K562 (cell line): ENCODE measurements around the gene MED15. TPM values are rescaled to one million over a fixed set of nuclear protein-coding genes. Genes with fewer than 3 reads are reported as not detected.

ENCODE experiments used
- BHLHE40 ChIP-seq: IDR thresholded peaks from 2 replicates; pipeline ENCODE4 v1.6.1; 2011; ENCODE audit warnings: low read length, improper control_type of control experiment
- CC2D1A ChIP-seq: fragments of 450-650 bp; IDR thresholded peaks from 2 replicates; pipeline ENCODE4 v1.6.1; 2017; ENCODE audit warnings: mild to moderate bottlenecking
- CREB3 ChIP-seq: fragments of 450-650 bp; conservative IDR thresholded peaks from 2 replicates; pipeline ENCODE4 v1.6.1; 2016; ENCODE audit warnings: missing genetic modification characterization, low read depth, mild to moderate bottlenecking, missing compliant biosample characterization, moderate library complexity
- EGR1 ChIP-seq: fragments of 450-650 bp; conservative IDR thresholded peaks from 2 replicates; pipeline ENCODE4 v1.6.1; 2017; ENCODE audit warnings: mild to moderate bottlenecking
- ESRRA ChIP-seq: fragments of 450-650 bp; IDR thresholded peaks from 2 replicates; pipeline ENCODE4 v1.6.1; 2014; ENCODE audit warnings: low read depth, mild to moderate bottlenecking, moderate library complexity, borderline replicate concordance
- ESRRB ChIP-seq: fragments of 250-450 bp; sonication (Bioruptor Pico); IDR thresholded peaks from 2 replicates; pipeline ENCODE4 v1.5.0; 2020; ENCODE audit warnings: mild to moderate bottlenecking, moderate library complexity, borderline replicate concordance
- ETV1 ChIP-seq: fragments of 450-650 bp; conservative IDR thresholded peaks from 2 replicates; pipeline ENCODE4 v1.6.1; 2016; ENCODE audit warnings: missing genetic modification characterization, control low read depth, low read depth, missing compliant biosample characterization
- EZH2 ChIP-seq: IDR thresholded peaks from 2 replicates; pipeline ENCODE4 v1.6.1; 2012; ENCODE audit warnings: low read depth, mild to moderate bottlenecking, inconsistent platforms, low read length, borderline replicate concordance
- FOXP1 ChIP-seq: sonication (generic); formaldehyde crosslinking; IDR thresholded peaks from 2 replicates; pipeline ENCODE4 v1.8.0; 2022; ENCODE audit warnings: mild to moderate bottlenecking, missing genetic modification reagents
- JUND ChIP-seq, 2 experiments: IDR thresholded peaks; 2 replicates in 1 of 2; 3 replicates in 1 of 2; pipeline ENCODE4 v1.6.1; 2011; ENCODE audit warnings: borderline replicate concordance in 2 of 2, low read depth in 2 of 2, low read length in 2 of 2, improper control_type of control experiment in 1 of 2, missing biosample characterization in 1 of 2, missing genetic modification characterization in 1 of 2, missing genetic modification reagents in 1 of 2
- NFIC ChIP-seq: fragments of 450-650 bp; IDR thresholded peaks from 2 replicates; pipeline ENCODE4 v1.6.1; 2017; ENCODE audit warnings: mild to moderate bottlenecking, inconsistent platforms
- NR4A1 ChIP-seq, 2 experiments: fragments of 250-450 bp in 1 of 2; fragments of 450-650 bp in 1 of 2; sonication (Bioruptor Pico) in 1 of 2; IDR thresholded peaks; 2 replicates each; pipeline versions ENCODE4 v1.4.0 to v1.6.1; 2016 to 2020; ENCODE audit warnings: mild to moderate bottlenecking in 2 of 2, missing compliant biosample characterization in 1 of 2, missing genetic modification characterization in 1 of 2, moderate library complexity in 1 of 2
- PHF21A ChIP-seq: fragments of 450-650 bp; IDR thresholded peaks from 2 replicates; pipeline ENCODE4 v1.6.1; 2017; ENCODE audit warnings: low read depth, borderline replicate concordance
- PRDM10 ChIP-seq: fragments of 450-650 bp; IDR thresholded peaks from 2 replicates; pipeline ENCODE4 v1.6.1; 2018; ENCODE audit not compliant: partially characterized antibody
- SRSF7 ChIP-seq: fragments of 200-400 bp; formaldehyde crosslinking; optimal IDR thresholded peaks from 2 replicates; pipeline ENCODE3; 2017; ENCODE audit warnings: mild to moderate bottlenecking, low read depth, low read length
- STAG1 ChIP-seq: sonication (generic); formaldehyde crosslinking; IDR thresholded peaks from 2 replicates; pipeline ENCODE4 v1.5.0; 2020; ENCODE audit warnings: missing genetic modification reagents, borderline replicate concordance
- TAL1 ChIP-seq: fragments of 450-650 bp; IDR thresholded peaks from 2 replicates; pipeline ENCODE4 v1.6.1; 2016; ENCODE audit warnings: mild to moderate bottlenecking
- ZNF23 ChIP-seq: fragments of 250-450 bp; sonication (Bioruptor Pico); IDR thresholded peaks from 2 replicates; pipeline ENCODE4 v1.4.0; 2020; ENCODE audit warnings: mild to moderate bottlenecking
- ZNF24 ChIP-seq: fragments of 450-650 bp; IDR thresholded peaks from 2 replicates; pipeline ENCODE4 v1.6.1; 2016
- ZNF436 ChIP-seq: fragments of 250-450, 450-650 bp; sonication (Bioruptor Pico); formaldehyde crosslinking; IDR thresholded peaks from 2 replicates; pipeline ENCODE4 v1.7.0; 2020; ENCODE audit warnings: mild to moderate bottlenecking
- ZSCAN32 ChIP-seq: fragments of 450-650 bp; formaldehyde crosslinking; IDR thresholded peaks from 2 replicates; pipeline ENCODE4 v1.4.0; 2020; ENCODE audit warnings: mild to moderate bottlenecking, moderate library complexity
- polyA plus RNA-seq, 8 experiments: library from polyadenylated mRNA; depleted of rRNA in 4 of 8; stranded (reverse) in 5 of 8; unstranded in 3 of 8; fragments of >200 nt; fragmentation: Nextera tagmentation in 2 of 8; fragmentation: Illumina TruSeq in 1 of 8; extraction: Ambion mirVana in 2 of 8; extraction: Trizol in 1 of 8; gene quantifications; 2 replicates each; pipeline versions ENCODE4 v1.2.1 to v1.2.3, GENCODE V29; 2011 to 2014; ENCODE audit warnings: inconsistent platforms in 1 of 8, missing spikeins in 1 of 8
- total RNA-seq, 7 experiments: library from RNA; depleted of rRNA in 6 of 7; stranded (reverse); fragments of >200 nt in 6 of 7; fragmentation: Illumina TruSeq in 2 of 7; extraction: Trizol in 2 of 7; gene quantifications; 2 replicates each; pipeline versions ENCODE4 v1.2.1 to v1.2.3, GENCODE V29; 2011 to 2021; ENCODE audit warnings: low replicate concordance in 1 of 7
- TF ChIP-seq, protein P1 (sequence below): fragments of 450-650 bp; formaldehyde crosslinking; IDR thresholded peaks from 2 replicates; pipeline ENCODE4 v1.4.0; 2020; ENCODE audit warnings: mild to moderate bottlenecking, moderate library complexity

The MED15 gene
- total and polyA plus RNA-seq, 9 of the 15 experiments (the other 6 are each of a cell fraction or from before 2014, with no cell fraction given), result 4.0 to 271 (median 60.1) TPM

GRCh38 chr22:20523086-20523983 lies 15.9 kb downstream of the MED15 start (continued):
- TF ChIP-seq STAG1 (CRISPR knock-in tag) (no peak), ZNF436 (no peak), ZNF23 (CRISPR knock-in tag) (0 out of 2 replicates have a peak, but pooled peaks have one; percentile 26), PRDM10 (no peak), CREB3 (tag) (peak; percentile 74; the same call in 1 of the 2 replicates), EZH2 (no peak), BHLHE40 (peak; percentile 81; the same call in 1 of the 2 replicates), EGR1 (no peak), ESRRB (CRISPR knock-in tag) (no peak), ZNF24 (no peak), FOXP1 (CRISPR knock-in tag) (peak; percentile 74), TAL1 (no peak), ESRRA (no peak), NR4A1 (CRISPR knock-in tag; IDR thresholded peaks at IDR 0.05) (peak; percentile 96), NR4A1 (tag; IDR thresholded peaks at IDR 0.05) (peak; percentile 89), ETV1 (tag) (peak; percentile 60; the same call in 1 of the 2 replicates), ZSCAN32 (CRISPR knock-in tag) (no peak), PHF21A (no peak), JUND (IDR thresholded peaks at IDR 0.05; ENCODE audit: borderline replicate concordance, low read depth, low read length) (peak; percentile 77), JUND (tag; IDR thresholded peaks at IDR 0.05; ENCODE audit: borderline replicate concordance, low read depth, low read length) (peak; percentile 82; the same call in 2 of the 3 replicates), SRSF7 (no peak), CC2D1A (no peak), NFIC (no peak)
- TF ChIP-seq, protein P1, sequence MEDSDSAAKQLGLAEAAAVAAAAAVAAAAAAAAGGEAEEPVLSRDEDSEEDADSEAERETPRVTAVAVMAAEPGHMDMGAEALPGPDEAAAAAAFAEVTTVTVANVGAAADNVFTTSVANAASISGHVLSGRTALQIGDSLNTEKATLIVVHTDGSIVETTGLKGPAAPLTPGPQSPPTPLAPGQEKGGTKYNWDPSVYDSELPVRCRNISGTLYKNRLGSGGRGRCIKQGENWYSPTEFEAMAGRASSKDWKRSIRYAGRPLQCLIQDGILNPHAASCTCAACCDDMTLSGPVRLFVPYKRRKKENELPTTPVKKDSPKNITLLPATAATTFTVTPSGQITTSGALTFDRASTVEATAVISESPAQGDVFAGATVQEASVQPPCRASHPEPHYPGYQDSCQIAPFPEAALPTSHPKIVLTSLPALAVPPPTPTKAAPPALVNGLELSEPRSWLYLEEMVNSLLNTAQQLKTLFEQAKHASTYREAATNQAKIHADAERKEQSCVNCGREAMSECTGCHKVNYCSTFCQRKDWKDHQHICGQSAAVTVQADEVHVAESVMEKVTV, result peak; percentile 41; the same call in 1 of the 2 replicates
